CD4-positive, alpha-beta T cell treated with Interferon gamma for 1 hour (primary cell): Measurements from ENCODE around the gene RSBN1L.

Experiments
- DNase-seq: peaks from one replicate; pipeline ENCODE4 v3.0.0-alpha.2; 2020

RSBN1L gene

DNA sequence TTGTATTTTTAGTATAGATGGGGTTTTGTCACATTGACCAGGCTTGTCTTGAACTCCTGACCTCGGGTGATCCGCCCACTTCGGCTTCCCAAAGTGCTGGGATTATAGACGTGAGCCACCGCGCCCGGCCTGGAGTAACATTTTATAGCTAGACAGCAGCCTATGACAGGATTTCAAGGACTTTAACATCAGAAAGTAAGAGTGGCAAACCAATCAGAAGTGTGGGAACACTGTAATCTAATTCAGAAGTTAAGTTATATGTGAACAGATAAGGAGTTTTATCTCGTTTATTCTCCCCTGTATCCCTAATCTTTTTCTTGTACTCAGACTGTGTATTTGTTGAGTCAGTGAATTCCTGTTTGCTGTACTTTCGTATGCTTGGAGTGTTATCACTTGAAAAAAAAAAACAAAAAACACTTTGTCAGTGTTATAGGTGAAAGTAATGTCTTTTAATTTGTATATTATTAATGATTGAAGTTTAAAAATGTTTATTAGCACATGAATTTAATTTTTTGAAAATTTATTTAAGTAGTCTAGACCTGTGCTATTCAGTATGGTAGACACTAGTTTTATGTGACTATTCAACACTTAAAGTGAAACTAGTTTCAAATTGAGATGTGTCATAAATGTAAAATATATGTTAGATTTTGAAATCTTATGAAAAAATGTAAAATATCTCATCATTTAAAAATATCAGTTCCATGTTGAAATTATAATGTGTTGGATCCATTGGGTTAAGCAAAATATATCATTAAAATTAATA, 38.6 kb downstream of the RSBN1L start:
- no peak for DNase-seq

DNA sequence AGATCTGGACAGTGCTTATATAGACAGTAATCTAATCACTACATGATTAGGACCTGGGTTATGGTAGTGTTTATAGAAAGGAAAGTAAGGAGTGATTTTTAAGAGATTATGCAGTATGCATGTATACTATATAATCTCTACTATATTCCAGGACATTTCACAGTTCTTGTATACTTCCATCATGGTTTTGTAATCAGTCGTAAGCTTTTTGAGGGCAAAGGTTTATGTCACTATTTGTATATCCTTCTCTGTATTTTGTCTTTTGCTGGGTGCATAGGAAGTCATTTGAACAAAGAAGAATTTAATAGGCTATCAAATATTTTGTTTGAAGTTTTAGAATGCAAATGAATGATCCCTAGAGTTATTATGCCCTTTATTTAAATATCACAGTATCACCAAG, 39.2 kb downstream of the RSBN1L start:
- DNase-seq: no peak

DNA sequence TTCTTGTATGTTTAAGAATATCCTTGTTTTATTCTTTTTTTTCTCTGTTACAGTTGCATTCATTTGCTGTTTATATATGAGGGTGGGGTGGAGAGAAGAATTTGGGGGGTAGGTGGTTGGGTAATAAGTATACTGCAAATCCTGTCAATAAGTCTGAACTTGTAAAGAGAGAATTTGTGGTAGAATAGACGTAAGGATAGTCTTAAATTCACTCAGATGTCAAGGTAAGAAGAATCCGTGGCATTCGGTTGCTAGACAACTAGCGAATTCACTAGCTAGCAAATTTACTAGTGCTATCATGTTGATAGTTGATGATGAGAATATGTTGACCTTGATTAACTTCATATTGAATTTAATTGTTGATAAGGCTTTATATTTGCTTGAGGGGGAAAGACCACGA, 40.7 kb downstream of the RSBN1L start:
- no peak for DNase-seq

DNA sequence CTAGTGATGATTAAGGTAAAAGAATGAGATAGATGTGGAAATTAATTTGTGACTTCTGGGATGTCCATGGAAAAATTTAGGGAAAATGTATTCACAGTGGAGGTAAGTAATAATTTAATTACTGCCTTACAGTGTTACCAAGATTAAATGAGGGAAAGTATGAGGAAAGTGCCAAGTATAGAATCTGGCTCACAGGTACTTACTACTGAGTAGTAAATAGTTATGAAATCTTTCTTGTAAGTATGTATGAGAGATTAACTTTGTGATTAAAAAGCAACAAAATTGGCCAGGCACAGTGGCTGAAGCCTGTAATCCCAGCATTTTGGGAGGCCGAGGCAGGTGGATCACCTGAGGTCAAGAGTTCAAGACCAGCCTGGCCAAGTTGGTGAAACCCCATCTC, 42.1 kb downstream of the RSBN1L start:
- no peak for DNase-seq

DNA sequence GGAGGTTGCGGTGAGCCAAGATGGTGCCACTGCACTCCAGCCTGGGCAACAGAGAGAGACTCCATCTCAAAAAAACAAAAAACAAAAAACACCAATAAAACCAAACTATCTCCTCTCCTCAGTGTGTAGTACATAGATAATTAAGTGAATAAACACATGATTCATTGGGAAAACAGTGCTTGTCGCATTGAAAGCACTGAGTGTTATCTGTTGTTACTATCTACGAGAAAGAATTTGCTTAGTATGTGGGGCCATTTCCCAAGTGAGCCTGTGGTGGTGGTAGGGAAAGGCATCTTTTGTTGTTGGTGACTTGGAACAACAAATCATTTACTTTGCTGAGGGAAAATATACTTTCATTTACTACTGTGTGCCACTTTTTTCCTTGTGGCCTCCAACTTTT, 42.6 kb downstream of the RSBN1L start:
- DNase-seq: no peak

DNA sequence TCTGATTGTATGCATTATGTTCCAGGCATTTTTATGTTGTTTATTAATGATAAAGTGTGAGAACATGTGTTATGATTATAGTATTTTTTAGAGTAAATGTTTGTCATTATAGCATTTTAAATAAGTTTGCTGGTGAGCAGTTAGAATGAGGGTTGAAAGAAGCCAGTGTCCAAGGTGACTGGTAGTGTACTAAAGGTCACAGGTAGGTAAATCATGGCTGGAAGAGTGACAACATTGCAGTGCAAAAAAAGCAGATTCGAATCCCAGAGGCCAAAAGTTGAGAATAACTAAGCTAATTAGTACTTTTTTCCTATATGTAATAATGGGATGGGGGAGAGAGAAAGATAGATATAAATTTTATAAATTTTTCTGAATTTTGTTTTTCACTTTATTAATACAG, 44.0 kb downstream of the RSBN1L start:
- DNase-seq: no peak

DNA sequence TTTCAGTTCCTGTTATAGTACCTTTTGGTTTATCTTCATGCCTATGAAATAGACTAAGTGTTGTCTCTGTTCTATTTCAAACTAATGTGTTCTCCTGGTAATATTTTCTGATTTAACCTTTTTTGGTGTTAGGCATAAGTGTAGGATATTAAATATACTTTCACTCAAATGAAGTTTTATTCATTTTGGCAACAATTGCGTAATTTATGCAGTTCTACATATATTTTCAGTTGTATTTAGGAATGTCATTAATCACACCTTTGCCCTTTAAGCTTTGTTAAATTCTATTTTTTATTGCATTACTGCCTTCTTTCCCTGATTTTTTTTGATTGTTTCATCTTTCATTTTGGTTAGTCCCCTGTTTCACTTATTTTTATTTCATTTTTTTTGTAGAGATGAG, 47.3 kb downstream of the RSBN1L start:
- no peak for DNase-seq

DNA sequence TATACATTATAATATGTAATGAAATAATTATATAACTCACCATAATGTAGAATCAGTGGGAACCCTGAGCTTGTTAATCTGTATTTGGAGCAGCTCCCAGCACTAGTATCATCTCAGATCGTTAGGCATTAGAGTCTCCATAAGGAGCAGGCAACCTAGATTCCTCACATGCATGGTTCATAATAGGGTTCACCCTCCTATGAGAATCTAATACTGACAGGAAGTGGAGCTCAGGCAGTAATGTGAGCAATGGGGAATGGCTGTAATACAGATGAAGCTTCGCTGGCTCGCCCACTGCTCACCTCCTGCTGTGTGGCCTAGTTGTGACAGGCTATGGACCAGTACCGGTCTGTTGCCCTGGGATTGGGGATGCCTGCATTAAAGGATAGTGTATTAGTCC, 49.5 kb downstream of the RSBN1L start:
- no peak for DNase-seq

DNA sequence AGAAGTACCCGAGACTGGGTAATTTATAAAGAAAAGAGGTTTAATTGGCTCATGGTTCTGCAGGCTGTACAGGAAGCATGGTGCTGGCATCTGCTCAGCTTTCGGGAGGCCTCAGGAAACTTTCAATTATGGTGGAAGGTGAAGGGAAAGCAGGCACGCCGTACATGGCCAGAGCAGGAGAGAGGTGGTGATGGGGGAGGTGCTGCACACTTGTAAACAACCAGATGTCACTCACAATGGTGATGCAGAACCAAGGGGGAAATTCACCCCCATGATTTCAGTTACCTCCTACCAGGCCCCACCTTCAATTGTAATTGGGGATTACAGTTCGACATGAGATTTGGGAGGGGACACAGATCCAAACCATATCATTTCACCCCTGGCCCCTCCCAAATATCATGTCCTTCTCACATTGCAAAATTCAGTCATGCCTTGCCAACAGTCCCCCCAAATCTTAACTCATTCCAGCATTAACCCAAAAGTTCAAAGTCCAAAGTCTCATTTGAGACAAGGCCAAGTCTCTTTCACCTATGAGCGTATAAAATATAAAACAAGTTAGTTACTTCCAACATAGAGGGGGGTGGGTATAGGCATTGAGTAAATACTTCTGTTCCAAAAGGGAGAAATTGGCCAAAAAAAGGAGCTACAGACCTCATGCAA, 50.0 kb downstream of the RSBN1L start:
- no peak for DNase-seq

DNA sequence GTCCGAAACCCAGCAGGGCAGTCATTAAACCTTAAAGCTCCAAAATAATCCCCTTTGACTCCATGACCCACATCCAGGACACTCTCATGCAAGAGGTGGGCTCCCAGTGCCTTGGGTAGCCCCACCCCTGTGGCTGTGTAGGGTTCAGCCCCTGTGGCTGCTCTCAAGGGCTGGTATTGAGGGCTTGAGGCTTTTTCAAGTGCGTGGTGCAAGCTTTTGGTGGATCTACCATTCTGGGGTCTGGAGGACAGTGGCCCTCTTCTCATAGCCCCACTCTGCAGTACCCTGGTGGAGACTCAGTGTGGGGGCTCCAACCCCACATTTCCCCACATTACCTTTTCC, 50.5 kb downstream of the RSBN1L start:
- DNase-seq: no peak

DNA sequence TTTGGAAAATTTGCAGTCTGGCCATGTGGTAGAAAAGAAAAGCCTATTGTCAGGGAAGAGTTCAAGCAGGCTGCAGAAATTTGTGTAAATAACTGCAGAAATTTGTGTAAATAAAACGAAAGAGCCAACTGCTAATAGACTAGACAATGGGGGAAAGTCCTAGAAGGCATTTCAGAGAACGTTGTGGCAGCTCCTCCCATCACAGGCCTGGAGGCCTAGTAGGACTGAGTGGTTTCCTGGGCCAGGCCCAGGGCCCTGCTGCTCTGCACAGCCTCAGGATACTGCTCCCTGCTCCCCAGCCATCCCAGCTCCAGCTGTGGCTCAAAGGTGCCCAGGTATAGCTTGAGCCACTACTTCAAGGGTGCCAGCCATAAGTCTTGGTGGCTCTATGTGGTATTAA, 50.9 kb downstream of the RSBN1L start:
- no peak for DNase-seq

DNA sequence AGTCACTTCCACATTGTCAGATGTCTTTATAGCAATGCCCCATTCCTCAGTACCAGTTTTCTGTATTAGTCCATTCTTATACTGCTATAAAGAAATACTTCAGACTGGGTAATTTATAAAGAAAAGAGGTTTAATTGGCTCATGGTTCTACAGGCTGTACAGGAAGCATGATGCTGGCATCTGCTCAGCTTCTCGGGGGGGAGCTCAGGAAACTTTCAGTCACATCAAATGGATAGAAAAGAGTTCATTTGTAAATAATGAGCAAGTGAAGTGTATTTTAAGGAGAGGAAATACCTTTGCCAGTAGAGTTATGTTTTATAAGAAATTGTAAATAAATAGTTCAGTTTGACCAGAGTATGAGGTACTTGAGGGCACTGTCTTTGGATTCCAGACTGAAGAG, 51.5 kb downstream of the RSBN1L start:
- DNase-seq: no peak

DNA sequence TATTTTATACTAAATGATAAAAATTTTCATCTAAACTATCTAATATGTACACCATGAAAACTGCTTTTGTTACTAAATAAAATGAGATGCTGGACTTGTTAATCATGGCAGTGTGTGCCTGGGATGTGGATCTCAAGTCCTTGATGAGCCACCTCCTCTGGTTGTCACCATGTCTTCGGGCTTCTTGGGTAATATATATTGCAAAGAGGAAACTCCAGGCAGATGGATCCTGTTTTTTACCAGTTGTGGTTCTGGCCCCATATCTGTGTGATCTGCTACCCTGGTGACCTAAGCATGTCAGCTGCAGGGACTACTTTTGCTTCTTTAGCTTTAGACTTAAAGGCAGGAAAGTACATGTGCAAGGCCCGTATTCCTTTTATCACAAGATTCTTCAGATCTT, 55.8 kb downstream of the RSBN1L start:
- peak; percentile 18 for DNase-seq

DNA sequence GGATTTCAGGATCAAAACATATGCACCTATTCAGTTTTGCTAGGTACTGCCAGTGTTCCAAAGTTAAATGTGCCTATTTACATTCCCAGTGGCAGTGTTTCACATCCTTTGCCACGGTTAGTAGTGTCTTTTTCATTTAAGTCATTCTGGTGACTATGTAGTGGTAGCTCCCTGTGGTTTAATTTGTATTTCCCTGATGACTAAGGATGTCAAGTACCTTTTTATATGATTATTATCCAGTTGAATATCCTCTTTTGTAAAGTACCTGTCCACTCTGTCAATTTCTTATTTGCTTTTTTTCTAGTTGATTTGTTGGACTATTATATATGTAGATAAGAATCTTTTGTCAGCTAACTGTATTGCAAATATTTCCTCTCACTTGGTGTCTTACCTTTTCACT, 56.9 kb downstream of the RSBN1L start:
- DNase-seq: no peak

DNA sequence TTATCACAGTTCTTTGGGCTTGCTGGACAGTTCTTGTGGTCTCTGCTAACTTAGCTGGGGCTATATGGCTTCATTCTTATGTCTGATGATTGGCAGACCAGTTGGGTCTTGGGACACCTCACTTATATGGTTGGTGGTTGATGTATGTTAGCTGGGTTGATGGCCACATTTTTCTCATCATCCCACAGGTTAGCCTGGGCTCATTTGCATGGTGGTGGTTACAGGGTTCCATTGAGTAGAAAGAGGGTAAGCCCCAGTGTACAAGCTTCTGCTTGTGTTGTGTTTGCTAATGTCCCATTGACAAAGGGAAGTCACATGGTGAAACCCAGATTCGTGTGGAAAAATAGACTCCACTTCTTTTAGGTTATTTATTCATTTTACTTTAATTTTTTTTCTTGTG, 61.3 kb downstream of the RSBN1L start:
- no peak for DNase-seq

DNA sequence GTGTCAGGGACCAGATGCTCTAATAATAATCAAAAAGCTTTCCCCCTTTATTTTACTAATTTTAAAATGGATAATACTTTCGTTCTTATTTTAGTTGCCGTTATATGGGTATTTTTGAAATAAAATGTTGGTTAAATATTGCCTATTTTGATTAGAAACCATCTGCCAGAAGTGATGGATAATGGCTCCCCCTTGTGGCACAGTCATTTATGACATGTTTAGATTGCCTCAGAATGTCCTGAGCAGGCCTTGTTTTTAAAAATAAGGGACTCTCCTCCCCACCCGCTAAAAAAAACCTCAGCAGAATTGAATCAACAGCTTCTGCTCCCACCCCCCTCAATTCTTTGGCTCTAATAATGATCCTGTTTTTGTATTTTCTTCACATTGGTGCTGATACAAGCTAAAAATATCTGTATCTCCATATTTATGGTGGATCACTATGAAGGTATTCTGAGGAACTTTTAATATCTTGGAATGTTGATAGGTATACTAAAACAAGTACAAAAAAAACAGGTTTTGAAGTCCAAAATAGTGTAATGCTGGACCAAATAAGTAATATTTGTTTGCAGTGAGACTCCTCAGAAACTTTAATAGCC, 63.1 kb downstream of the RSBN1L start:
- DNase-seq: peak; percentile 44

DNA sequence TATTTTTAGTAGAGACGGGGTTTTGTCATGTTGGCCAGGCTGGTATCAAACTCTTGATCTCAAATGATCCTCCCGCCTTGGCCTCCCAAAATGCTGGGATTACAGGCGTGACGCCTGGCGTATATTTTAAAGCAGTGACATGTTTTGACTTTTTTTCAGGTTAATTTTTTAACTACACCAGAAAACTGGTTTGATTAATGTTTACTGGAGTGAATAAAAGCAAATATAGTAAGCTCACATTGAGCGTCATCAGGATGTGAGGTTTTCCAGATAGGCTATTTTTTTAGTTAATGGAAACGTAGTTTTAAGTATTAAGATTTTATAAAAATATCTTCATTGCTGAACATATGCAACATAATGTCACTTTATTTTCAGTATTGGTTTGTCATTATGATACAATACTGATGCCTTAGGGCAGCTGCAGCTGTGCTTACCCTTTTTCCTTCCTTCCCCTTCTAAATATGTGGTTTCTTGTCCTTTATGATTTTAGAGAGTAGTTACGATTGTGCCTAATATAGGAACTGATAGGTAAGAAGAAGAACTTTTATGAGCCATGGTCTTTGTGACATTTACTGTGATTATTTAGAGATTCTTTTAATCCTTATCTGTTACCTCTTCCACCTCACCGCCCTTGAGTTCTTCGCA, 64.7 kb downstream of the RSBN1L start:
- no peak for DNase-seq

DNA sequence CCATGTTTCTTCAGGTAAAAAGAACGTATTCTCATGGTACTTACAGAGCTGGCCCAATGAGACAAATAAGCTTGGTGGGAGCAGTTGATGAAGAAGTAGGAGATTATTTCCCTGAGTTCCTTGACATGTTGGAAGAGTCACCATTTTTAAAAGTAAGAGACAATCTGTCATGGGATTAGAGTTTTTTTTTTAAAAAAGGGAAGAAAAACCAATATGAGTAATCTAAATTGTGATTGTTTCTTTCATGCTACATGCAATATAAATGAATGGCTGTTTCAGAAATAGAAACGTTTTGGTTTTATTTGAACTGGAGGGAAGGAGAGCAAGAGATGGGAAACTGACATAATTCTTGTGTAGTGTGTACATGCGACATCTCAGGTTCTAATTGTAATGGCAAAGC, 69.2 kb downstream of the RSBN1L start:
- no peak for DNase-seq

DNA sequence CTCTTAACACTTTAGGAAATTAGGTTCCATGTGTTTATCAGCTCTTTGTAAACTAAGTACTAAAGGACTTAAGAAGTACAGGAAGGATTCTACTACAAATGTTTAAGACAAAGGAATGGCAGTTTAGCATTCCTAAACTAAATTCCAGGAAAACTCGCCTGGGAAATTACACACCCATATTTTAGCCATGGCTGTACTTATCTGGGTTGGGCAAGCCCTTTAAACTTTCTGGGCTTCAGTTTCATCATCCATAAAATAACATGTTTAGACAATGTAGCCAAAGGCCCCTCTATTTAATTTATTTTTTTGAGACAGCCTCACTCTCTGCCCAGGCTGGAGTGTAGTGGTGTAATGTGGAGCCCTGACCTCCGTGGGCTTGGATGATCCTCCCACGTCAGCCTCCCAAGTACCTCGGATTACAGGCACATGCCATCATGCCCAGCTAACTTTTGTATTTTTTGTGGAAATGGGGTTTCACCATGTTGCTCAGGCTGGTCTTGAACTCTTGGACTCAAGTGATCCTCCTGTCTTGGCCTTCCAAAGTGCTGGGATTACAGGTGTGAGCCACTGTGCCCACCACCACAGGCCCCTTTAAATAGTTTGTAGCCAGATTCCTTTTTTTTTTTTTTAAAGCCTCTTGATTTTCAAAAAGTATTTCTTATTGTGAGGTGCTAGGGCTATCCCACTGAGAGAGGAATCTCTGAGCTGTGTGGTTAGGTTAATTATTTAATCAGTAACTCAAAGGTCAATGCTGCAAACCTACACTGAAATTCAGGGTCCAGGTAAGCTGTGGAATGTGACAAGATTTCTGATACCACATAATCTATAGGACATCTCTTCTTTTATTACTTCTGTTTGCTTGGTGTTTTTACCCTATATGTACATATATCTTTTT, 69.9 kb downstream of the RSBN1L start:
- no peak for DNase-seq

DNA sequence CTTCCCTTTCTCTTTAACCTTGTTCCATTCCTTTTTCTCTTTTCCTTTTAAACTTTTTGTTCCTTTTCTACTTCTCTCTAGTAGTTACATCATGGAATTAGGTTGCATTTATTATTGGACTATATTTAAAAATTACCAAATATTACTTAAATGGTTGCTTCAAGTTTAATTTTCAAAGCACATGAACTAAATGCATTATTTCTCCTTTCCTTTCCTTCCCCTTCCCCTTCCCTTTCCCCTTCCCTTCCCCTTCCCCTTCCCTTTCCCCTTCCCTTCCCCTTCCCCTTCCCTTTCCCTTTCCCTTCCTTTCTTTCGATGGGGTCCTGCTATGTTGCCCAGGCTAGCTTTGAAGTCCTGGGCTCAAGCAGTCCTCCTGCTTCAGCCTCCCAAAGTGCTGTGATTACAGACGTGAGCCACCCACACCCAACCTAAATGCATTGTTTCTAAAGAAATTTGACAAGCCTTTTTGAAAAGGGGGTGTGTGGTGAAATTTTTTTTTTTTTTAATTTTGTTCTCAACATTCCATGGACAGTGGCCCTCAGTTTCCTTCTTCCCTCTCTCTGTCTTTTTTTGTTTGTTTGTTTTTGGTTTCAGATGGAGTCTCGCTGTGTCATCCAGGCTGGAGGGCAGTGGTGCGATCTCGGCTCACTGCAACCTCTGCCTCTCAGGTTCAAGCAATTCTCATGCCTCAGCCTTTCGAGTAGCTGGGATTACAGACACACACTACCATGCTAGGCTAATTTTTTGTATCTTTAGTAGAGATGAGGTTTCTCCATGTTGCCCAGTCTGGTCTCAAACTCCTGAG, 70.7 kb downstream of the RSBN1L start:
- no peak for DNase-seq

DNA sequence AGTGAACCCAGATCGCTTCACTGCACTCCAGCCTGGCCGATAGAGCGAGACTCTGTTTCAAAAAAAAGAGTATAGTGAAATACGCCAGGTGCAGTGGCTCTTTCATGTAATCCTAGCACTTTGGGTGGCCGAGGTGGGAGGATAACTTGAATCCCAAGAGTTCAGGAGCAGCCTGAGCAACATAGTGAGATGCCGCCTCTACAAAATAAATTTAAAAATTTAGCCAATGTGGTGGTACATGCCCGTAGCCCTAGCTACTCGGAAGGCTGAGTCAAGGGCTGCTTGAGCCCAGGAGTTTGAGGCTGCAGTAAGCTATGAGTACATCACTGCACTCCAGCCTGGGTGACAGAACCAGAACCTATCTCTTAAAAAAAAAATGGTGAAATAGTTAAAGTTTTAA, 74.1 kb downstream of the RSBN1L start:
- DNase-seq: no peak

DNA sequence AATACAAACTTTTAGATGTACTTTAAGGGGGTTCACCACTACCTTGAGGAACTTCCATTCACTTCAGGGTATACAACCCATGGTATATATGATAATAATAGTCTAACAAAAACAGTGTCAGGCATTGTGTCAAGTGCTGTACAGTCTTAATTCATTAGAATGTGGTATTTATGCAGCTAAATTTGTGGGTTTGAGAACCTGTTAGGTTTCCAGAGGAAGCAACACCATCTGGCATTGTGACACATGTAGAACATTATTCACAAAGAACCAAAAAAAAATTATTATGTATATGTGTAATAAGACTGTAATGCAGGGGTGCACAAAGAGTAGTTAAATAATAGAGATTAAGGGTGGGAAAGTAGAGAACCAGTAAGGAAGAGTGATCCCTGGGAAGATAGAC, 75.6 kb downstream of the RSBN1L start:
- no peak for DNase-seq
